ENCODE data around the gene LRP2BP.

The LRP2BP gene

DNA sequence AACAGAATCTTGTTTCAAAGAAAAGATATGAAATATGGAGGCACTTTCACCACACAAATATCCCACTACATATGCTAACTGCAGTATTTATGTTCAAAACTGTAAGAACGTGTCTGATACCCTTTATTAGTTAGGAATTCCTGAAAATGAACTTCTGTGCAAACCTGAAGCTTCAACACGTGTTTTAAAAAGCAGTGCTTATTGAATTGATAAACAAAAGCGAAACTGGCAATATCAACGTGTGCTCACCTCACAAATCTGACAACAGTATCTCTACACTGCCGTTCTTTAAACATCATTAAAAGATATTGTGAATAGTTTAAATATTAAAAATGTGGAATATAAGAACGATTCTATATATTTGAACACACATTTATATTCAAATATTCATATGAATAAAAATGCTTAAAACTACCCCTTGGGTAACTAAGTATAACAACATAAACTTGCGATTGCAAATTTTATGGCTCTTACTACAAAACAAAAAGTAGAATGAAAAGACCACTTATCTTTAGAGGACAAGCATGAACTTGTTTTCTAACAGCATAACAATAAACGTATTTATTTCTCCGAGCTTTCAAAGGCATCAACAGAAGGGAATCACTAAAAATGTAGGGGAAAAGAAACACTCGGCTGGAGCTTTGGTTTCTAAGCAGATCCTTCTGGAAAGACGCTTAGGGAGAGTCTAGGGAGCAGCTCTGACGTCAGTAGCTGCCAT is at the start of gene LRP2BP:
Gene LRP2BP, minus strand, starts transcription at position 687 of the 718 bp plus-strand sequence. CDS start 17,738 bp downstream, outside the sequence.
- DNase-seq: no peak

DNA sequence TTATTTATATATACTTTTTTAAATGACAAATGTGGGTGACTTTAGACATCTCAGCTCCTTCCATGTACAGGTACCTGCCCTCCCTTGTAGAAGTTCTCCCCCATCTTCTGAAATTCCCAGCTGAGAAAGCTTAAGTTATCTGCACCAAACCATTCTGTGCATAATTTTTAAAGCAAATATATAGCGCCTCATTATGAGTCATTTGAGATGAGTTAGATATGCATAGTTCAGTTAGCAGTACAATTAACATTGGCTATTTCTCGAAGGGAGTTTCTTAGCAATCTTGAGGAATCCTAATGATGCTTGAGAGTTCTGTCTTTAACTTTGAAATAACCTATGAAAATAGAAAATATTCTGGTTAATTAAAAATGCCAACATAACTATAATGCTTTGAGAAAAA is 49.5 kb upstream of the LRP2BP start:
- DNase-seq: no peak

DNA sequence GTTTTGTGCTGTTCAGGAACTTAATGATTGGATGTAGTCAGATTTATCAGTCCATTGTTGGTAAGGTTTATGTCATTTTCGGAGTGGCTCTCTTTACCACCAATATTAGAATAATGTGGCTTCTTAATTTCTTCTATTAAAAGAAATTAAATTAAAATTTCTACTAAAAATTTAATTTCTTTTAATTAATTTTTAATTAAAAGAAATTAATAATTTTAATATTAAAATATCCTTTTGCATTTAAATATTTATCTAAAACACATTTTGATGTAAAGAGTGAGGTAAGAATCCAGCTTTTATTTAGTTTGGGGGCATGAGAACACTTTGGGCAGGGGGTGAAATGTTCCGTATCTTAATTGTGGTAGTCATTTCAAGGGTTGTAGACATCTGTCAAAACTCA is 45.8 kb upstream of the LRP2BP start:
- DNase-seq: no peak

DNA sequence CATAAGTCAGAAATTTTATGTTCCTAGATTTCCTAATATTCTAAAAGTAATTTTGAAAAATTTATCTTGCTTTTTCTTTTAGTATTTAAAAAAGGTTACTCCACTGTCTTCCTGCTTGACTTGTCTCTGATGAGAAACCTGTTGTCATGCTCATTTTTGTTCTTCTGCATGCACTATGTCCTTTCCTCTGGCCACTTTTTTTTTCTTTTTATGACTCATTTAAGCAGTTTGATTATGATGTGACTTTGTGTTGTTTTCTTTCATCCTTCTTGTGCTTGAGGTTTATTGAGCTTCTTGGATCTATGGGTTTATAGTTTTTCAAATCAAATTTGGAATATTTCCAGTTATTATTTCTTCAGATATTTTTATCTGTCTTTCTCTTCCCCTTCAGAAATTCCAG is 42.1 kb upstream of the LRP2BP start:
- DNase-seq: no peak

DNA sequence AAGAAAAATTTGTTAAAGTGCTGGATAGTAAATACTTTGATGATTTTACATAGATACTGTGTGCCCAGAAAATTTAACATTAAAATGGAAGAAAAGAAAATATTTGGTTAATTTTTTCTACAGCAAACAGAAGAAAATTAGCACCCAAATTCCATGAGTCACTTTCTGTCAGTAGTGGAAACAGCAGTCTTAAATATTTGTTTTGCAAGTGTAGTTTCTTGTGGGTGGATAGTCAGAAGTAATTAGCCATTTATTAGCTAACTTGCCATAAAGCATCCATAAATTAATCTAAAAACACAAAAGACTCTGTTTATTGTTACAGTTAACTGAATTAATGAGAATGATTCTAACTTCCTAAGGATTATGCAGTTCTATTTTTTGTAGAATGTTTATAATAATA is 39.7 kb upstream of the LRP2BP start:
- no peak for DNase-seq

- no peak for DNase-seq
Measured at GRCh38 chr4:185429660-185430059, 33.9 kb upstream of the LRP2BP start.

DNA sequence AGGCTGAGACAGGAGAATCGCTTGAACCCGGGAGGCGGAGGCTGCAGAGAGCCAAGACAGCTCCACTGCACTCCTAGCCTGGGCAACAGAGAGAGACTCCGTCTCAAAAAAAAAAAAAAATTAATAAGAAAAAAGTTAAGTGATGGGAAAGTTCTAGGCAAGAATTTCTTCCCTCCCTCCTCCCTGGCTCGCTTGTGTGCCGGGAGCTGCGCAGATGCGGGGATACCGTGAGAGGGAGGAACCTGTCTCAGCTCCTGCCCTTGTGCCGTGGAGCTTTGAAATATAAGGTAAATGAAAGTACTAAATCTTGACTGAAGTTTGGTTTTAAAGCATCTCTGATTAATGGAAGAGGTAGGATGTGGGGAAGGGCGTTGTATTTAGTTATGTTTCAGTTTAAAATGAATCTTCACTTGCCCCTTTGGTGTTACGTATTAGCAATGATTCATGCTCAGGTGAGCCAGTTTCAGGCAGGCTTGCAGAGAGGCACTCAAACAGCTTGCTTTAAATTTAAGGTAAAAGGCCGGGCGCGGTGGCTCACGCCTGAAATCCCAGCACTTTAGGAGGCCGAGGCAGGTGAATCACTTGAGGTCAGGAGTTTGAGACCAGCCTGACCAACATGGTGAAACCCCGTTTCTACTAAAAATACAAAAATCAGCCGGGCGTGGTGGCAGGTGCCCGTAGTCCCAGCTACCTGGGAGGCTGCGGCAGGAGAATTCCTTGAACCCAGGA is 31.4 kb upstream of the LRP2BP start:
- no peak for DNase-seq

DNA sequence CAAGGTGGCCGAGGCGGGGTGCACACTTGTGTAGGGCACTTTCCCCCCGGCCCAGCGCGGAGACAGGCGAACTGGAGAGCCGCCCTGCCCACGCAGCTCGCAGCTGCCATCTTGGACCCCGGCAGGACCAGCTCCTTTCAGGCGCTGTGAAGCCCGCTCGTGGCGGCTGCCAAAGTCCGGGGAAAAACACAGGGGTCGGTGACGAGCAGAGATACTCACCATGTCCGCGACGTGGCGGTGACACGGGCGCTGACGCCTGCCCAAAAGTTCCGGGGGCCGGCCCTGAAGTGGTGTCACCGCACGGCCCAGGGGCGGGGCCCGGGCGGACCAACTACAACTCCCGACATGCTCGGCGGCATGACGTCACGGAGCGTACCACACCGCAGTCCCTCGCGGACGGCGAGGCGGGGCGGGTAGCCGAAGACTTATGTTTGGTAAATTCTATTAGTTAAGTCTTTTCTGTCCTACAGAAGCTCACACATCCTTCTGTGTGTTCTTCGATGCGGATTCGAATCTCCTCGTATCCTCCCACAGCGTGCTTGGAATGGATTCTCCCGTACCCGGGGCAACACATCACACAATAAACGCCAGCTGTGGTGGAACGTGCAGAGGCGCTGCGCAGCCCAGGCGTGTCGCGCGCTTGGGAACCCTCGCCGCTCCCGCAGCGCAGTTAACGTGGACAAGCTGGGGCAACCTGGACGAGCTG is 30.1 kb upstream of the LRP2BP start, which contains the start of gene UFSP2:
Gene UFSP2, minus strand, starts transcription at position 318 of the 706 bp plus-strand sequence. Its CDS starts 96 bp downstream, at position 222.
- DNase-seq: peak; percentile 81

GRCh38 chr4:185424905-185425646 is 29.4 kb upstream of the LRP2BP start:
- no peak for DNase-seq

DNA sequence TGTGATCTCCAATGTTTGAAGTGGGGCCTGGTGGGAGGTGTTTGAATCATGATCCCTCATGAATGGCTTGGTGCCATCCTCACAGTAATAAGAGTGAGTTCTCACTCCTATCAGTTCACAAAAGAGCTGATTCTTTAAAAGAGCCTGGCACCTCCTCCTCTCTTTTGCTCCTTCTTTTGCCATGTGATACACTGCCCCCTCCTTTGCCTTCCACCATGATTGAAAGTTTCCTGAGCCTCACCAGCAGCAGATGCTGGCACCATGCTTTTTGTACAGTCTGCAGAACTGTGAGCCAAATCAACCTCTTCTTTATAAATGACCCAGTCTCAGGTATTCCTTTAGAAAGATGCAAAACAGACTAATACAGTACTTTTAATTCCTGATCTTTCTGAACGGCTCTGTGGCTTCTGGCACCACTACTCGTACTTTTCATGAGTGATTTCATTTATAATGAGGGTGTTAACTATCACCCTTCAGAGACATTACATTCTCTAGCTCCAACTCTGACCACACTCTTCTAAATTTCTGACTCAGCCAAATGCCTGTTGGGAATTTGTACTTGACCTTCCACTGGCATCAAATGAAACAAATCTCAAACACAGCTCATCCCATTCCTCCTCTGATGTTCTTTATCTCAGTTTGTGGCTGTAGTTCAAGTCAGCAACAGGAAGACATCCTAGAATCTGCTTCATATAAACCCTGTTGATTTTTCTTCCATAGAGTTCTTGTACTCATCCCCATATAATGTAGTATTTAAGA is 25.8 kb upstream of the LRP2BP start:
- DNase-seq: no peak

GRCh38 chr4:185416955-185417354 is 21.2 kb upstream of the LRP2BP start:
- no peak for DNase-seq

GRCh38 chr4:185412412-185412811 is 16.7 kb upstream of the LRP2BP start:
- DNase-seq: no peak

DNA sequence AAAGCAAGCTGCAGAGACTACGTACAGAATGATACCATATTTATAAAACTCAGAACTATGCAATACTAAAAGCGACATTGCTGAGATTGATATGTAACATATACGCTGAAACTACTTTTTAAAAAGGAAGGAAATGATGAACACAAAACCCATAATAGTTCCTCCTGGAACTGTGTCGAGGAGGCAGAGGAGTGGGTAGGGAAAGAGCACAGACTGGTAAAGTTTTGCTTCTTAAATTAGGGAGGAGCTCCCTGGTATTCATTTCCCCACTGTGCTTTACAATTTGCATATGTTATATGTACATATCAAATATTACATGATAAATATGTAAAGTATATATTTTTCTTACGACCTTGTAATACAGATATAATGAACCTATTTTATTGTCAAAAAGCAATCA is 16.1 kb upstream of the LRP2BP start:
- no peak for DNase-seq

DNA sequence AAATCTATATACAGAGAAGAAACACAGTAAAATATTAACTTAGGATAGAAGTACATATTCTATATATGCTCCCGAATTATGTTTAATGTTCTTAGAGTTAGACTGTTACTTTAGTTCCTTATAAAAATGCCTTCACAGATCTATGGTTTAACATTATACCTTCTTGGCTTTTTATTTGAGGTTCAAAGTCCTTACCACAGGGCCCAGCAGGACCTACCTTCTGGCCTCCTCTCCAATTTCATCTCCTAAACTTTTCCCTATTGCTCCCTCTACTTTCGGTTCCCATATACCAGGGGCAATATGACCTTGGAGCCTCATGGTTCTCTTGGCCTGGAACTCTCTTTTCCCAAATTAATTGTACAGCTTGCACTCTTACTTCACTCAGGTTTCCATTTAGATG is 12.7 kb upstream of the LRP2BP start:
- no peak for DNase-seq

- DNase-seq: no peak
Measured at GRCh38 chr4:185405296-185405999, 9.7 kb upstream of the LRP2BP start.

DNA sequence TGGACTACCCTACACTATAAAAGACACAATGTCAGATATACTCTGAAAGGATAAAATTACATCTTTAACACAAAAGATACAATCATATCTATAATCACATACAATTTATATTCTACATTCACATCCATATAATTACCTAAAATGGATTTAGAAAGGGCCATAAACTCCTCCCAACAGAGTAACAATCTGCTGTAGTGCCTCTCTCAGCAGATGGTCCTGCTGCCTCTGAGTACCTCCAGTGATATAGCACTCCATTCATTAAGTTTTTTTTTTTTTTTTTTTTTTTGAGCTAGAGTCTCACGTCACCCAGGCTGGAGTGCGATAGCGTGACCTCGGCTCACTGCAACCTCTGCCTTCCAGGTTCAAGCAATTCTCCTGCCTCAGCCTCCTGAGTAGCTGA is 8.3 kb upstream of the LRP2BP start:
- no peak for DNase-seq

DNA sequence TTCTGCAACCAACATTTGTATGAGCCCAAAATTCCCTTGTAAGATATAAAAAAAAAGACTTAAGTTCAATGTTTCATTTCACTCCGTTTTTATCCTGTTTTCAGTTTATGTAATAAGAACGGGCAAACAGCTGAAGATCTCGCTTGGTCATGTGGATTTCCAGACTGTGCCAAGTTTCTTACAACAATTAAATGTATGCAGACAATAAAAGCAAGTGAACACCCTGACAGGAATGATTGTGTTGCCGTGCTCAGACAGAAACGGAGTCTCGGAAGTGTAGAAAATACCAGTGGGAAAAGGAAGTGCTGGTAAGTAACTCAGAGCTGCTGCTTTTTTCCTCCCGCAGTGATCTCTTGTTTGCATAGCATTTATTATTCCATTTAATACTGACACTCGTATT is 3.7 kb upstream of the LRP2BP start:
- DNase-seq: no peak

- DNase-seq: no peak
Measured at GRCh38 chr4:185398618-185399017, 2.9 kb upstream of the LRP2BP start.

DNA sequence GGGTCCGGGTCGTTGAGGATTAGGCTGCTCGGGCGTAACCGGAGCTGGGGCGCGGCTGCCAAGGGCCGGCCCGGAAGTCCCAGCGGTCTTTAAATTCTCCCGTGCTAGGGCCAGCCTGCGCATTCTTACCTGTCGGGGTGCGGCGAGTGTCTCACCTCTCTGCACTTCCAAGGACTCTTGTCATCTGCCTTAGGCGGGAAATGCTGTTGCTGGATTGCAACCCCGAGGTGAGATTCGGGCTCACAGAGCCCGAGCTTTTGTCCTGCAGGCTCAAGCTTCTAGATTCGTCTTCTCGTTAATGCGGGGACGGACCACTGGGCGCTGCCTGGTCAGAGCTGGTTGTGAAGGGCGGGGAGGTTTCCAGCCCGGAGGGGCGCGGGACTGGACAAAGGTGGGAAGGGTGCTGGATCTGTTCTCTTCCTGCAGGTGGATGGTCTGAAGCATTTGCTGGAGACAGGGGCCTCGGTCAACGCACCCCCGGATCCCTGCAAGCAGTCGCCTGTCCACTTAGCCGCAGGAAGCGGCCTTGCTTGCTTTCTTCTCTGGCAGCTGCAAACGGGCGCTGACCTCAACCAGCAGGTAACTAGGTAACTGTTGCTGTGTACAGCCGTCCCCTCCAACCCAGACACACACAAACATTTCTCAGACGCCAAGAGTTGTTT is 1.1 kb upstream of the LRP2BP start, which contains the start of gene ANKRD37:
Gene ANKRD37, plus strand, starts transcription at position 118 of the 662 bp plus-strand sequence. Its CDS starts 83 bp downstream, at position 201.
- peak; percentile 3 for DNase-seq

GRCh38 chr4:185395956-185396723 is 416 bp upstream of the LRP2BP start:
- DNase-seq: peak; percentile 95
